Measurements from ENCODE around the gene UGT1A5.
"Not testable (repeated sequence)": the region's sequence is repeated elsewhere in the genome, so short reads cannot be mapped to it uniquely, and the experiment has no call there.

GRCh38 chr2:233736868-233737653 lies 24.4 kb downstream of the UGT1A5 start:
- not testable (repeated sequence) for TF ChIP-seq CTCF (conservative IDR thresholded peaks at IDR 0.05; ENCODE audit: low read depth, low read length); EZH2 (IDR thresholded peaks at IDR 0.05; ENCODE audit: borderline replicate concordance, low read depth, low read length, poor library complexity, severe bottlenecking)

Data from A673 (cell line).